Measurements from ENCODE around the gene MPC2.

The MPC2 gene

DNA sequence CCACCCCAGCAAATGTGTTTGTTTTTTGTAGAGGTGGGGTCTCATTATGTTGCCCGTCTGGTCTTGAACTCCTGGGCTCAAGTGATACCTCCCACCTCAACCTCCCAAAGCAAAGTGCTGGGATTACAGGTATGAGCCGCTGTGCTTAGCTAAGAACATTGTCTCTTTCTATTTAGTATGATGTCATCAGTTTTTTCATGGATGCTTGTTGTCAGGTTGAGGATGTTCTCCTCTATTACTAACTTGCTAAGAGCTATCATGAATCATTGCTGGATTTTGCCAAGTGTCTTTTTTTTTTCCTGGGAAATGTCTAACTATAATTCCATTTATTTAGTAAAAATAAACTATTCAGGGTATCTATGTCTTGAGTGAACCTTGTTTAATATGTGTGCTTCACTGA is 19.0 kb upstream of the MPC2 start:
- no peaks in the 10 kb centered on the region for H3K9me3 ChIP-seq (ENCODE audit: insufficient read depth, low read depth, low read length)
- H3K4me3 ChIP-seq (ENCODE audit: low read length) = no peak overlapping the region
- no peak overlapping the region for H3K9ac ChIP-seq (ENCODE audit: low read depth, low read length)
- H3K4me1 ChIP-seq (ENCODE audit: insufficient read depth, low read length) = no peaks in the 10 kb centered on the region
- H3K27me3 ChIP-seq (ENCODE audit: insufficient read depth, low read length) = no peaks in the 10 kb centered on the region
- H3K36me3 ChIP-seq (ENCODE audit: insufficient read depth, low read length) = peaks cover 38% of the 10 kb centered on the region
- H3K27ac ChIP-seq (ENCODE audit: low read depth, low read length) = no peak overlapping the region
- WGBS = 92% methylated on average over 2 of the region's 2 CpGs

DNA sequence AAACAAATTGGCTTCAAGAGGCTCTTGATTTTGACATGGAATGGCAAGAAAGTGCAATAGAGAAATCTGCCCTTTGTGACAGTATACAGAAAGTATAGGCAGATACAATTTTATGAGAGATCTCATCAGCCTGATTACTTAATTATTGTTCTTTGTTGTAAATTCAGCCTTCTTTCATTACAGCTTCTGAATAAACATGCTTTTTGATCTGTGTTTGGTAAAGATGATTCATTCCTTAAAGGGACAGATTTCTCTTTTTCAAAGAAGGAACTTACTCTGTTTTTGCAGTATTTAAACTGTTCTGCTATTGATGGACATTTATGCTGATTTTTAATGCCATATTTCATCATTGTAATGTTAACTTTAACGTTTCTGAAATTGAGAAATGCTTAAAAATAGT is 13.7 kb upstream of the MPC2 start:
- H3K9ac ChIP-seq (ENCODE audit: low read depth, low read length) = no peak overlapping the region
- H3K27ac ChIP-seq (ENCODE audit: low read depth, low read length) = no peak overlapping the region
- peaks cover 11% of the 10 kb centered on the region; the same call in 1 of the 2 replicates for H3K4me1 ChIP-seq (ENCODE audit: insufficient read depth, low read length)
- H3K36me3 ChIP-seq (ENCODE audit: insufficient read depth, low read length) = peaks cover 41% of the 10 kb centered on the region
- H3K9me3 ChIP-seq (ENCODE audit: insufficient read depth, low read depth, low read length) = no peaks in the 10 kb centered on the region
- H3K27me3 ChIP-seq (ENCODE audit: insufficient read depth, low read length) = no peaks in the 10 kb centered on the region
- H3K4me3 ChIP-seq (ENCODE audit: low read length) = no peak overlapping the region
- WGBS = no CpG with 5 or more reads among the region's 1 CpG

DNA sequence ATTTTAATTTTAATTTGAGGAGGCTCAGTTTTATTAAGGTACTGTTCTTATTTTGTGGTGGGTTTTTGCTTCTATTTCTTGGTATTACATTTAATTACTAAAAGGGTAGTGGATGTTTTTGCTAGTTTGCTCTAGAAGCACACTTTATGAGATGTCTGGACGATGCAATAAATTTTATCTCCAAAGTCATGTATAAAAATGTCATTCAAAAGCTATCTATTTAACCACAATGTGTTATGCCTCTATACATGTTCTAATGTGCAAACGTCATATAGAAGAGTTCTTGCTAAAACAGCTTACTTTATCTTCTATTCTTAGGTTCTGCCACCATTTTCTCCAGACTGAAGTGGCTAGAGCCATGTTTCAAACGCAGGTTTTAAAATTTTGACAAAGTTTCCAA is 12.9 kb upstream of the MPC2 start:
- Histone ChIP-seq H3K9me3 (ENCODE audit: insufficient read depth, low read depth, low read length) (no peaks in the 10 kb centered on the region), H3K4me1 (ENCODE audit: insufficient read depth, low read length) (peaks cover 11% of the 10 kb centered on the region; the same call in 1 of the 2 replicates), H3K9ac (ENCODE audit: low read depth, low read length) (no peak overlapping the region), H3K4me3 (ENCODE audit: low read length) (no peak overlapping the region), H3K36me3 (ENCODE audit: insufficient read depth, low read length) (peaks cover 33% of the 10 kb centered on the region), H3K27me3 (ENCODE audit: insufficient read depth, low read length) (no peaks in the 10 kb centered on the region), H3K27ac (ENCODE audit: low read depth, low read length) (no peak overlapping the region)
- WGBS = 89% methylated on average over 3 of the region's 3 CpGs

DNA sequence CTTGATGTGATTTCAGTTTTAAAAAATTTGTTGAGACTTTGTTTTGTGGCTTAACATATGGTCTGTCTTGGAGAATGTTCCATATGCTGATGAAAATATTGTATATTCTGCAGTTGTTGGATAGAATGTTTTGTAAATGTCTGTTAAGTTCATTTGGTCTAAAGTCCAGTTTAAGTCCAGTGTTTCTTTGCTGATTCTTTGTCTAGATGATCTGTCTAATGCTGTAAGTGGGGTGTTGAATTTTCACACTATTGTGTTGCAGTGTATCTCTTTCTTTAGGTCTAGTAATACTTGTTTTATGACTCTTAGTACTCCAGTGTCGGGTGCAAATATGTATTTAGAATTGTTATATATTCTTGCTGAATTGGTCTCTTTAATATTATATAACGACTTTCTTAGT is 10.9 kb upstream of the MPC2 start:
- Histone ChIP-seq H3K9ac (ENCODE audit: low read depth, low read length) (no peak overlapping the region), H3K4me3 (ENCODE audit: low read length) (no peak overlapping the region), H3K9me3 (ENCODE audit: insufficient read depth, low read depth, low read length) (peaks cover 3% of the 10 kb centered on the region; the same call in 1 of the 2 replicates), H3K27ac (ENCODE audit: low read depth, low read length) (no peak overlapping the region), H3K4me1 (ENCODE audit: insufficient read depth, low read length) (peaks cover 11% of the 10 kb centered on the region; the same call in 1 of the 2 replicates), H3K27me3 (ENCODE audit: insufficient read depth, low read length) (no peaks in the 10 kb centered on the region), H3K36me3 (ENCODE audit: insufficient read depth, low read length) (peaks cover 20% of the 10 kb centered on the region)
- no CpG with 5 or more reads among the region's 2 CpGs for WGBS

DNA sequence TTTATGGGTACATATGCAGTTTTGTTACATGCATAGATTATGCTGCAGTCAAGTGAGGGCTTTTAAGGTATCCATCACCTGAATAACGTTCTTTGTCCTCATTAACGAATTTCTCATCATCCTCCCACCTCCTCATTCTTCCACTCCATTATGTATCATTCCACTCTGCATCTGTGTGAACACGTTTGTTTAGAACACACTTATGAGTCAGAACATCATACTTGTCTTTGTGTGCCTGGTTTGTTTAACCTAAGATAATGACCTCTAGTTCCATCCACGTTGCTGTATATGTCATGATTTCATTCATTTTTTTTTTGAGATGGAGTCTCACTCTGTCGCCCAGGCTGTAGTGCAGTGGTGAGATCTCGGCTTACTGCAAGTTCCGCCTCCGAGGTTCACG is 6.7 kb upstream of the MPC2 start:
- Histone ChIP-seq H3K27me3 (ENCODE audit: insufficient read depth, low read length) (no peaks in the 10 kb centered on the region), H3K4me3 (ENCODE audit: low read length) (no peak overlapping the region), H3K36me3 (ENCODE audit: insufficient read depth, low read length) (0 out of 2 replicates have a peak, but pooled peaks cover 5% of the 10 kb centered on the region), H3K4me1 (ENCODE audit: insufficient read depth, low read length) (peaks cover 17% of the 10 kb centered on the region; the same call in 1 of the 2 replicates), H3K9ac (ENCODE audit: low read depth, low read length) (no peak overlapping the region), H3K27ac (ENCODE audit: low read depth, low read length) (no peak overlapping the region), H3K9me3 (ENCODE audit: insufficient read depth, low read depth, low read length) (peaks cover 3% of the 10 kb centered on the region; the same call in 1 of the 2 replicates)
- 97% methylated on average over 9 of the region's 9 CpGs for WGBS

DNA sequence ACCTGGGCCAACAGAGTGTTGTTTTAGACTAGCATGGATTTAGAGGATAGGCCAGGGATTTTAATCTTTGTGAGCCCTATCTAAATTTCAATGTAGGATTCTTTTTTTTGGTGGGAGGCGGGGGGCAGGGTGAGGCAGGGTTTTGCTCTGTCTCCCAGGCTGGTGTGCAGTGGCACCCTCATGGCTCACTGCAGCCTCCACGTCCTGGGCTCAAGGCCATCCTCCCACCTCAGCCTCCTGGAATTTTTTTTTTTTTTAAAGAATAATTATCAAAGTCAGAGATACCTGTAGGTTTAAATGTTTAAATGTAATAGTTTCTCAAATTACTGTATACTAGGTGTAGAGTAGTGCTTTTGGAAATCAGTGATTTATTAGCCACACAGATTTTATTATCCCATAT is 3.4 kb upstream of the MPC2 start:
- Histone ChIP-seq H3K36me3 (ENCODE audit: insufficient read depth, low read length) (0 out of 2 replicates have a peak, but pooled peaks cover 5% of the 10 kb centered on the region), H3K27me3 (ENCODE audit: insufficient read depth, low read length) (no peaks in the 10 kb centered on the region), H3K27ac (ENCODE audit: low read depth, low read length) (no peak overlapping the region), H3K4me1 (ENCODE audit: insufficient read depth, low read length) (peaks cover 13% of the 10 kb centered on the region), H3K4me3 (ENCODE audit: low read length) (no peak overlapping the region), H3K9ac (ENCODE audit: low read depth, low read length) (no peak overlapping the region), H3K9me3 (ENCODE audit: insufficient read depth, low read depth, low read length) (peaks cover 3% of the 10 kb centered on the region; the same call in 1 of the 2 replicates)
- WGBS = 100% methylated on average over 1 of the region's 2 CpGs

DNA sequence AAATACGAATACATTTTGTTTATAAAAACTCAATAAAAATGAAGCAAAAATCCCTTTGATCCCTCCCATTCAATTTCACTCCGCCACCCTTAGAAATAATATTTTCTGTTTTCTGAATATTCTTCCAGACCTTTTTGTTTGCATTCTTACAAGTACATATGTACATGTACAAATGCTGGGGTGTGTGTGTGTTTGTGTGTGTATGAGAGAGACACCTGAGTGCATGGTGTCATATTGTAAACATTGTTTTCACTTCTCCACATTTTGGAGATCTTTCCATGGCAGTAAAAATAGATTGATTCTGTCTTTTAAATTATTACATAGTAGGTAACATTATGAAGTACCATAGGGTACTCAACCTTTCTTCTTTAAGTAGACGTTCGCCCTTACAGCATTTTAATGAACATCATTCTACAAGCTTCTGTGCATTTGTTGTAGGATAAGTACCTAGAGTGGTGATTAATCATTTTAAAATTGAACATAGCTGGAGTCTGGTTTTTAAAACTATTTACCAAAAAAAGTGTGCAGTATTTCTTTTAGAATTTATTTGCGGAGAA is 1.3 kb upstream of the MPC2 start:
- no peaks in the 10 kb centered on the region for H3K9me3 ChIP-seq (ENCODE audit: insufficient read depth, low read depth, low read length)
- H3K9ac ChIP-seq (ENCODE audit: low read depth, low read length) = peak overlapping the region; percentile 95
- WGBS = 57% methylated on average over 3 of the region's 5 CpGs
- H3K4me1 ChIP-seq (ENCODE audit: insufficient read depth, low read length) = peaks cover 24% of the 10 kb centered on the region
- H3K4me3 ChIP-seq (ENCODE audit: low read length) = peak overlapping the region; percentile 73
- no peaks in the 10 kb centered on the region for H3K27me3 ChIP-seq (ENCODE audit: insufficient read depth, low read length)
- H3K36me3 ChIP-seq (ENCODE audit: insufficient read depth, low read length) = no peaks in the 10 kb centered on the region
- no peak overlapping the region for H3K27ac ChIP-seq (ENCODE audit: low read depth, low read length)

DNA sequence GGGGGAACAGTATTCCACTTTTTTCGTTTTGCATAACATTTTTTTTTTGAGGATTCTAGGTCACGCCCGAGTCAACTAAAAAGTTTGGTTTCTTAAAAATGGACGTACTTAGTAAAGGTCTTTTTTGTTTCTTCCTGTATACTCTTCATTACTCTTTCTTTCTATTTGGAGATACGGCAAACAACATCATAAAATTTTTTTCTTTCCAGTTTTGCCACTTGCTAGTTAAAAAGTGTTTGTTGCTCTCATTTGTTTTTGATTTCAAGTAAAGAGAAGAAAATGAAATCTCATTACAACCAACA is 788 bp upstream of the MPC2 start:
- H3K9me3 ChIP-seq (ENCODE audit: insufficient read depth, low read depth, low read length) = no peaks in the 10 kb centered on the region
- H3K27me3 ChIP-seq (ENCODE audit: insufficient read depth, low read length) = no peaks in the 10 kb centered on the region
- no peaks in the 10 kb centered on the region for H3K36me3 ChIP-seq (ENCODE audit: insufficient read depth, low read length)
- peak overlapping the region; percentile 73 for H3K4me3 ChIP-seq (ENCODE audit: low read length)
- H3K27ac ChIP-seq (ENCODE audit: low read depth, low read length) = peak overlapping the region; percentile 97
- peak overlapping the region; percentile 95 for H3K9ac ChIP-seq (ENCODE audit: low read depth, low read length)
- peaks cover 24% of the 10 kb centered on the region for H3K4me1 ChIP-seq (ENCODE audit: insufficient read depth, low read length)
- WGBS = 5% methylated on average over 4 of the region's 5 CpGs

DNA sequence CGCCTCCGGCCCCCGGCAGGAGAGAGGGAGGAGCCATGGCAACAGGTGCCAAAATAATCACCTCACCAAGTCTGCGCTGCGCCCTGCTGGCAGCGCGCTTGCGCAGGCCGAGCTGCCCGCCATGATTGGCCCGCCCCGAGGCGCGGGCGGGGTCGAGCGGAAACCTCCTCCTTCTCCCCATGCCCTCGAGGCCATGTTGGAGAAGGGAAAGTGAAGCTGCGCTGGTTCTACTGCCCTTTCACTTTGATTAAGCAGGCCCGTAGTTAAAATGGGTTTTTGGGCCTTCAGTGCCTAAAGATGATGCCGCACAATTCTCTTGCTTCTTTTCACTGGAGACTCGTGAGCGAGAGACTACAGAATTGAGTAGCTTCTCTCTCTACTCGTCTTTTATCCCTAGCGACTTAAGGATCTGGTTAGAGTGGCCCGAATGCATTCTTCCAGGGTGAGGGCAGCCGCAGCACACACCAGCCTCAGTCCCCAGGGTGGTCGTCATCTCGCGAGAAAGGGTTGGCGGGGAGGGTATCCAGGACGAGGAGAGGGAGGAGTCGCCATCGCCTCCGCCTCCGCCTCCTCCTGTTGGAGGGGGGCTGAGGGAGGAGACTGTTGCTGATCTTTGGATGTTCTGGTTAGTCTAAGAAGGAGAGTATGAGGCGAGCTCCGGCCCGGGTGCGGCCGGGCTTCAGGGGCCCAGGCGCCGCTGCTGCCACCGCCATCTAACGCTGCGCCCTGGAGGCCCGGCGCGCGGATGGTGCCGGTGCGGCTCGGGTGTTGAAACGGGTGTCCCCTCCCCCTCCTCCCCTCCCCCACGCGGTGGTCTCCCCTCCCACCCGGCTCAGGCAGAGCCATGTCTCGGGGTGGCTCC is 573 bp downstream of the MPC2 start, which contains the start of gene DCAF6:
TSS of gene DCAF6 (plus strand) at position 616 of the 862 bp plus-strand sequence. CDS start at position 845, 229 bp downstream.
- Histone ChIP-seq H3K27me3 (ENCODE audit: insufficient read depth, low read length) (no peaks in the 10 kb centered on the region), H3K27ac (ENCODE audit: low read depth, low read length) (peak within 1 kb of the TSS; percentile 97), H3K9me3 (ENCODE audit: insufficient read depth, low read depth, low read length) (no peaks in the 10 kb centered on the region), H3K4me1 (ENCODE audit: insufficient read depth, low read length) (peaks cover 24% of the 10 kb centered on the region), H3K4me3 (ENCODE audit: low read length) (peak within 1 kb of the TSS; percentile 73), H3K9ac (ENCODE audit: low read depth, low read length) (peak within 1 kb of the TSS; percentile 95), H3K36me3 (ENCODE audit: insufficient read depth, low read length) (no peaks in the 10 kb centered on the region)
- WGBS = under 1% methylated on average over 55 of the region's 58 CpGs

DNA sequence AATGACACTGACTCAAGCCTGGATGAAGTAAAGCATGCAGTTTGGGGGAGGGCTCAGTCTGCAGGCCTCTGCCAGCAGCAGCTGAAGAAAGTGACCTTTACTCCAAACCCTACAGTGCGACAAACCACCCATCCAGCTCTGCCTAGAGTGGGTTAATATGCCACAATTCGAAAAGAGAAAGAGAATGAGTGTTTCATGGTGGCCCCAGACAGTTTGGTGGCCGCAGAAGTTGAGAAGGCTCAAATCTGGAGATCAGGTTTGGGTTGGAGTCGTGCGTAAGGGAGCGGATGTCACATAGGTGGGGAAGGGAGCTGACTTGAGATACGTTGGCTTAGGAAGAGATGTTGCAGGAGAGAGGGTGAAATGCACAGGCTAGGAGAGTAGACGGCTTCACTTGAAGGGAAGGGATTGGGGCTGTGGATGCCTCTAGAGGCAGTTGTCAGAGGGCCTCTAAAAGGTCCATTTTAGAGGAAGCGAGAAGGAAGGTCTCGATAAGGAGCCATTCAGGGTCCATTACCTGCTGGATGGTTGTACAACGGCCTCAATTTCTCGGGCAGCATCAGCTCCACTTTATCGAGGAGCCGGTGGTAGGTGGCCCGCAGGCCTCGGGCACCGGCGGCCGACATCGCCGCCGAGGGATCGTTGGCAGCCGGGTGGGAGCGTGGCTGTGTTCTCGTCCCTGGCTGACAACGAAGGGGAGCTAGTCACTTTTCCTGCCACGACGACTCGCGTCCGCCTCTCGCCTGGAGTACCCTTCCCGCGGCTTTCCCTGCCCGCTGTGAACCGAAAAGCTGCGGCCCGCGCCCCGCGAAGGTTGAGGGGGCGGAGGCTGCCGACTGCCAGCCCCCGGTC is 1.4 kb downstream of the MPC2 start:
- H3K4me3 ChIP-seq (ENCODE audit: low read length) = peak overlapping the region; percentile 73
- H3K9ac ChIP-seq (ENCODE audit: low read depth, low read length) = peak overlapping the region; percentile 95
- no peaks in the 10 kb centered on the region for H3K27me3 ChIP-seq (ENCODE audit: insufficient read depth, low read length)
- H3K27ac ChIP-seq (ENCODE audit: low read depth, low read length) = no peak overlapping the region
- peaks cover 24% of the 10 kb centered on the region for H3K4me1 ChIP-seq (ENCODE audit: insufficient read depth, low read length)
- no peaks in the 10 kb centered on the region for H3K9me3 ChIP-seq (ENCODE audit: insufficient read depth, low read depth, low read length)
- WGBS = 2% methylated on average over 45 of the region's 45 CpGs
- no peaks in the 10 kb centered on the region for H3K36me3 ChIP-seq (ENCODE audit: insufficient read depth, low read length)
